ENCODE data around the gene STPG1.

- TF ChIP-seq, protein P1, sequence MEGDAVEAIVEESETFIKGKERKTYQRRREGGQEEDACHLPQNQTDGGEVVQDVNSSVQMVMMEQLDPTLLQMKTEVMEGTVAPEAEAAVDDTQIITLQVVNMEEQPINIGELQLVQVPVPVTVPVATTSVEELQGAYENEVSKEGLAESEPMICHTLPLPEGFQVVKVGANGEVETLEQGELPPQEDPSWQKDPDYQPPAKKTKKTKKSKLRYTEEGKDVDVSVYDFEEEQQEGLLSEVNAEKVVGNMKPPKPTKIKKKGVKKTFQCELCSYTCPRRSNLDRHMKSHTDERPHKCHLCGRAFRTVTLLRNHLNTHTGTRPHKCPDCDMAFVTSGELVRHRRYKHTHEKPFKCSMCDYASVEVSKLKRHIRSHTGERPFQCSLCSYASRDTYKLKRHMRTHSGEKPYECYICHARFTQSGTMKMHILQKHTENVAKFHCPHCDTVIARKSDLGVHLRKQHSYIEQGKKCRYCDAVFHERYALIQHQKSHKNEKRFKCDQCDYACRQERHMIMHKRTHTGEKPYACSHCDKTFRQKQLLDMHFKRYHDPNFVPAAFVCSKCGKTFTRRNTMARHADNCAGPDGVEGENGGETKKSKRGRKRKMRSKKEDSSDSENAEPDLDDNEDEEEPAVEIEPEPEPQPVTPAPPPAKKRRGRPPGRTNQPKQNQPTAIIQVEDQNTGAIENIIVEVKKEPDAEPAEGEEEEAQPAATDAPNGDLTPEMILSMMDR (conservative IDR thresholded peaks at IDR 0.05; ENCODE audit: low read depth, low read length) = no peak
- no peak for TF ChIP-seq EZH2 (IDR thresholded peaks at IDR 0.05; ENCODE audit: low read length, unreplicated experiment)
These were observed 38.4 kb downstream of the STPG1 start for GRCh38 chr1:24374891-24375786.
